Heart left ventricle (tissue), 16 donors: ENCODE results near the gene ZNF646. TPM values are rescaled to one million over a fixed set of nuclear protein-coding genes. Genes with fewer than 3 reads are reported as not detected.

Experiments used
- ATAC-seq, 4 donors: fragments of 200-7000 bp; cut with Tn5 transposase; one replicate each; pipeline ENCODE4 v1.9.1; 2020 to 2022; ENCODE audit warnings: moderate library complexity in 4 of 4, mild to moderate bottlenecking in 3 of 4, moderate number of reproducible peaks in 1 of 4
- DNase-seq, 5 donors: peaks; one replicate each; pipeline ENCODE4 v3.0.0-alpha.2; 2020
- H3K27ac ChIP-seq, 12 donors: fragments of 200-600 bp; sonication (generic) in 4 of 12; one replicate each; pipeline versions ENCODE4 v1.5.0 to v1.8.0; 2016 to 2022; ENCODE audit warnings: mild to moderate bottlenecking in 2 of 12
- H3K27me3 ChIP-seq, 9 donors: fragments of 200-600 bp; sonication (generic) in 2 of 9; one replicate each; pipeline versions ENCODE4 v1.5.1 to v1.8.0; 2016 to 2022; ENCODE audit warnings: mild to moderate bottlenecking in 3 of 9
- H3K36me3 ChIP-seq, 9 donors: fragments of 200-600 bp; sonication (generic) in 2 of 9; one replicate each; pipeline versions ENCODE4 v1.5.0 to v1.8.0; 2018 to 2022; ENCODE audit warnings: mild to moderate bottlenecking in 2 of 9
- H3K4me1 ChIP-seq, 12 donors: fragments of 200-600 bp; sonication (generic) in 4 of 12; one replicate each; pipeline versions ENCODE4 v1.5.0 to v1.8.0; 2016 to 2022; ENCODE audit warnings: mild to moderate bottlenecking in 3 of 12
- H3K4me3 ChIP-seq, 12 donors: fragments of 200-600 bp; sonication (generic) in 4 of 12; one replicate each; pipeline versions ENCODE4 v1.5.0 to v1.8.0; 2017 to 2022; ENCODE audit warnings: mild to moderate bottlenecking in 9 of 12, moderate library complexity in 4 of 12
- H3K9me3 ChIP-seq, 12 donors: fragments of 200-600 bp; sonication (generic) in 4 of 12; one replicate each; pipeline versions ENCODE4 v1.5.0 to v1.8.0; 2016 to 2022; ENCODE audit warnings: mild to moderate bottlenecking in 1 of 12
- POLR2A ChIP-seq, 2 donors: fragments of 450-650 bp; IDR thresholded peaks; one replicate each; pipeline ENCODE4 v1.6.1; 2017; ENCODE audit warnings: antibody characterized with exemption in 2 of 2, mild to moderate bottlenecking in 2 of 2, moderate library complexity in 2 of 2
- WGBS, 4 donors: extraction: QIAGEN DNeasy Blood & Tissue Kit in 2 of 4; methylation state at CpG; one replicate each; pipeline versions ENCODE4 v1.1.5 to v1.1.7; 2013 to 2018; 5-methylcytosine and 5-hydroxymethylcytosine counted together
- intact Hi-C, 10 donors: fragments of 100-400 bp; cut with DNase I; formaldehyde crosslinking; loops; one replicate each; pipeline versions ENCODE4 v1.11.1 to v1.14.2; 2022
- polyA plus RNA-seq, 2 donors: library from polyadenylated mRNA; stranded (reverse); fragments of 200-250 nt; gene quantifications; one replicate each; pipeline ENCODE4 v1.2.3, GENCODE V29; 2013
- total RNA-seq, 9 donors: library from RNA; depleted of rRNA in 2 of 9; stranded (reverse); fragments of >200 nt in 2 of 9; fragmentation: NEBNext Ultra II Directional in 3 of 9; extraction: Animal tissue kit (Norgen Biotek cat#: 25700) in 3 of 9; gene quantifications; one replicate each; pipeline versions ENCODE4 v1.1.0 to v1.2.4, GENCODE V29; 2016 to 2023
- TF ChIP-seq, protein P1 (sequence below), 12 donors: fragments of 200-600 bp; sonication (generic) in 4 of 12; IDR thresholded peaks; one replicate each; pipeline versions ENCODE4 v1.5.0 to v1.8.0; 2018 to 2022; ENCODE audit warnings: antibody characterized with exemption in 12 of 12, mild to moderate bottlenecking in 5 of 12
- donor health status: ischemic (EF 13 %, LVEDD 7.1; RV severe dilation, severe dysfunction).
- donor health status: healthy with polysubstance abuse.
- donor health status: DM: no; HTN: yes; CAD: no.
- donor health status: DM: no; HTN: no; CAD: no.
- donor health status: ischemic (EF 25% LVEDD 6.9; RV normal size, moderate dysfunction).
- donor health status: ischemic (EF 25% LVEDD 5.7; RV mildly dilated, moderate dysfunction).
- donor health status: healthy.
- donor health status: DM: yes; HTN: yes; CAD: no.
- donor health status: ischemic (EF 35%, LVEDD 5.7; RV mildly dilated, moderate dysfunction).
- donor health status: nonischemic (EF 11% LVEDD 7.7; RV severe dilation, severe dysfunction).
- donor health status: DM: yes; HTN: yes; CAD: no.
- donor health status: PGD.
- donor health status: ischemic (EF 29% LVEDD 5.4; RV normal size, mild dysfunction).
- donor health status: nonischemic (EF 23%, LVEDD 6.1; RV moderate dilation, normal function).

Gene ZNF646
- total and polyA plus RNA-seq, 11 donors: 6.4 to 15.5 (median 10.0) TPM

- Histone ChIP-seq H3K9me3 (no peaks in the 10 kb centered on the region), H3K4me1 (peaks cover 4 to 59% (median 35%) of the 10 kb centered on the region in 12 donors), H3K4me3 (peak overlapping the region in 1 of 12 donors; percentile 15), H3K27ac (peak overlapping the region; percentile 67 to 96 (median 82)), H3K27me3 (no peaks in the 10 kb centered on the region), H3K36me3 (peaks cover 0 to 40% (median 32%) of the 10 kb centered on the region in 9 donors)
- intact Hi-C loops: loop anchor here in 2 of 10 donors (10.0 kb wide), 1 partner anchor 331 kb away; the partner anchor contains the start of gene ZNF843 (in 2 of the 2)
- DNase-seq: no peak
- 65 to 74% (median 70%) methylated on average over 4 to 5 of the region's 5 CpGs for WGBS, 4 donors
- ATAC-seq: peak in 1 of 4 donors; percentile 30
- TF ChIP-seq, protein P1, sequence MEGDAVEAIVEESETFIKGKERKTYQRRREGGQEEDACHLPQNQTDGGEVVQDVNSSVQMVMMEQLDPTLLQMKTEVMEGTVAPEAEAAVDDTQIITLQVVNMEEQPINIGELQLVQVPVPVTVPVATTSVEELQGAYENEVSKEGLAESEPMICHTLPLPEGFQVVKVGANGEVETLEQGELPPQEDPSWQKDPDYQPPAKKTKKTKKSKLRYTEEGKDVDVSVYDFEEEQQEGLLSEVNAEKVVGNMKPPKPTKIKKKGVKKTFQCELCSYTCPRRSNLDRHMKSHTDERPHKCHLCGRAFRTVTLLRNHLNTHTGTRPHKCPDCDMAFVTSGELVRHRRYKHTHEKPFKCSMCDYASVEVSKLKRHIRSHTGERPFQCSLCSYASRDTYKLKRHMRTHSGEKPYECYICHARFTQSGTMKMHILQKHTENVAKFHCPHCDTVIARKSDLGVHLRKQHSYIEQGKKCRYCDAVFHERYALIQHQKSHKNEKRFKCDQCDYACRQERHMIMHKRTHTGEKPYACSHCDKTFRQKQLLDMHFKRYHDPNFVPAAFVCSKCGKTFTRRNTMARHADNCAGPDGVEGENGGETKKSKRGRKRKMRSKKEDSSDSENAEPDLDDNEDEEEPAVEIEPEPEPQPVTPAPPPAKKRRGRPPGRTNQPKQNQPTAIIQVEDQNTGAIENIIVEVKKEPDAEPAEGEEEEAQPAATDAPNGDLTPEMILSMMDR (IDR thresholded peaks at IDR 0.05): no peak
- TF ChIP-seq POLR2A (IDR thresholded peaks at IDR 0.05): no peak
Observed at GRCh38 chr16:31113121-31114120, 39.2 kb downstream of the ZNF646 start.

GRCh38 chr16:31114468-31114867 lies 40.2 kb downstream of the ZNF646 start:
- Histone ChIP-seq H3K9me3 (no peaks in the 10 kb centered on the region), H3K4me1 (peaks cover 0 to 62% (median 36%) of the 10 kb centered on the region in 12 donors), H3K36me3 (peaks cover 0 to 45% (median 37%) of the 10 kb centered on the region in 9 donors), H3K4me3 (no peak overlapping the region), H3K27me3 (no peaks in the 10 kb centered on the region), H3K27ac (peak overlapping the region; percentile 67 to 96 (median 82))
- TF ChIP-seq POLR2A (IDR thresholded peaks at IDR 0.05): no peak
- TF ChIP-seq, protein P1 (IDR thresholded peaks at IDR 0.05): no peak
- ATAC-seq: no peak
- no peak for DNase-seq
- intact Hi-C loops: loop anchor here in 2 of 10 donors (10.0 kb wide), 1 partner anchor 330 kb away; the partner anchor contains the start of gene ZNF843 (in 2 of the 2)
- 90 to 94% (median 93%) methylated on average over 8 of the region's 8 CpGs for WGBS, 4 donors

GRCh38 chr16:31117384-31118222 lies 43.4 kb downstream of the ZNF646 start, which contains the start of gene KAT8:
Gene KAT8 (plus strand): TSS chr16:31117664. CDS start chr16:31117682, 18 bp downstream.
- Histone ChIP-seq H3K9me3 (no peaks in the 10 kb centered on the region), H3K4me3 (peak within 1 kb of the TSS; percentile 41 to 97 (median 76)), H3K27me3 (no peaks in the 10 kb centered on the region), H3K4me1 (peaks cover 0 to 46% (median 31%) of the 10 kb centered on the region in 12 donors), H3K36me3 (peaks cover 0 to 43% (median 37%) of the 10 kb centered on the region in 9 donors), H3K27ac (peak within 1 kb of the TSS; percentile 92 to 99 (median 96))
- TF ChIP-seq, protein P1 (IDR thresholded peaks at IDR 0.05): no peak
- TF ChIP-seq POLR2A (IDR thresholded peaks at IDR 0.05): peak; percentile 55 to 82
- intact Hi-C loops: loop anchor here in 4 of 10 donors (1.0 to 10.0 kb wide), 3 partner anchors 25 to 327 kb away; partner anchors contain the start of gene ZNF843 (in 2 of the 4)
- WGBS, 4 donors: 0 to 1% (median 1%) methylated on average over 46 to 68 of the region's 68 CpGs
- ATAC-seq: peak; percentile 90 to 97 (median 94)
- peak; percentile 98 to 99 (median 99) for DNase-seq
